Sigmoid colon (tissue), 7 donors: ENCODE measurements around the gene PSME1. TPM values are rescaled to one million over a fixed set of nuclear protein-coding genes. Genes with fewer than 3 reads are reported as not detected.

ENCODE experiments used
- DNase-seq: peaks from one replicate; pipeline ENCODE4 v3.0.0-alpha.2; 2019
- H3K27ac ChIP-seq, 4 donors: fragments of 200-600 bp; sonication (generic); one replicate each; pipeline ENCODE4 v1.5.1; 2016 to 2019; ENCODE audit warnings: mild to moderate bottlenecking in 1 of 4
- H3K27me3 ChIP-seq, 3 donors: fragments of 200-600 bp; sonication (generic); one replicate each; pipeline ENCODE4 v1.5.1; 2019; ENCODE audit warnings: mild to moderate bottlenecking in 1 of 3
- H3K36me3 ChIP-seq, 4 donors: fragments of 200-600 bp; sonication (generic); one replicate each; pipeline ENCODE4 v1.5.1; 2016 to 2019
- H3K4me1 ChIP-seq, 4 donors: fragments of 200-600 bp; sonication (generic); one replicate each; pipeline ENCODE4 v1.5.1; 2017 to 2019
- H3K4me3 ChIP-seq, 4 donors: fragments of 200-600 bp; sonication (generic); one replicate each; pipeline ENCODE4 v1.5.1; 2017 to 2019; ENCODE audit warnings: mild to moderate bottlenecking in 2 of 4, moderate library complexity in 1 of 4
- H3K9me3 ChIP-seq, 4 donors: fragments of 200-600 bp in 3 of 4; sonication (generic) in 3 of 4; one replicate each; pipeline versions ENCODE4 v1.5.1 to v1.6.1; 2013 to 2019
- CTCF ChIP-seq, 4 experiments: fragments of 450-650 bp in 3 of 4; fragments of 200-600 bp in 1 of 4; IDR thresholded peaks; one replicate each; pipeline ENCODE4 v1.5.1; 2016 to 2019; ENCODE audit warnings: antibody characterized with exemption in 4 of 4, mild to moderate bottlenecking in 3 of 4, moderate library complexity in 2 of 4
- EP300 ChIP-seq, 4 donors: sonication (generic); formaldehyde crosslinking; IDR thresholded peaks; one replicate each; pipeline ENCODE4 v1.6.1; 2017; ENCODE audit warnings: antibody characterized with exemption in 4 of 4
- POLR2A ChIP-seq, 2 donors: fragments of 450-650 bp; IDR thresholded peaks; one replicate each; pipeline ENCODE4 v1.6.1; 2016; ENCODE audit warnings: antibody characterized with exemption in 2 of 2, mild to moderate bottlenecking in 2 of 2, moderate library complexity in 2 of 2
- POLR2AphosphoS5 ChIP-seq, 4 donors: sonication (generic); formaldehyde crosslinking; IDR thresholded peaks; one replicate each; pipeline ENCODE4 v1.6.1; 2017; ENCODE audit warnings: antibody characterized with exemption in 4 of 4
- WGBS, 2 donors: extraction: QIAGEN DNeasy Blood & Tissue Kit; methylation state at CpG; one replicate each; pipeline ENCODE4 v1.1.7; 2013; 5-methylcytosine and 5-hydroxymethylcytosine counted together
- intact Hi-C: fragments of 100-400 bp; cut with DNase I; formaldehyde crosslinking; loops from one replicate; pipeline ENCODE4 v1.15.1; 2023
- polyA plus RNA-seq, 3 donors: library from polyadenylated mRNA; stranded (reverse); fragments of 200-250 nt; gene quantifications; one replicate each; pipeline ENCODE4 v1.2.3, GENCODE V29; 2013
- total RNA-seq, 4 donors: library from RNA; depleted of rRNA; stranded (reverse); fragments of >200 nt; gene quantifications; one replicate each; pipeline ENCODE4 v1.1.0, GENCODE V29; 2016
- donor health status: healthy with polysubstance abuse.
- donor health status: Bipolar disorder and iron deficiency.
- donor health status: healthy.

The PSME1 gene
- total and polyA plus RNA-seq, 7 donors, result 129 to 438 (median 186) TPM

GRCh38 chr14:24159777-24160498 lies 23.9 kb downstream of the PSME1 start:
- peak overlapping the region; percentile 90 to 97 (median 92) for H3K27ac ChIP-seq
- no peaks in the 10 kb centered on the region for H3K9me3 ChIP-seq
- H3K4me1 ChIP-seq, result peaks cover 0 to 40% (median 28%) of the 10 kb centered on the region in 4 donors
- H3K36me3 ChIP-seq, result peaks cover 45 to 73% (median 53%) of the 10 kb centered on the region in 4 donors
- H3K27me3 ChIP-seq, result no peaks in the 10 kb centered on the region
- no peak overlapping the region for H3K4me3 ChIP-seq
- DNase-seq, result no peak
- TF ChIP-seq CTCF (IDR thresholded peaks at IDR 0.05), result peak in 1 of 4 experiments; percentile 10
- no peak for TF ChIP-seq EP300 (IDR thresholded peaks at IDR 0.05)
- 90 to 92% methylated on average over 11 of the region's 11 CpGs for WGBS, 2 donors
- intact Hi-C loops, result loop anchor here (2.0 kb wide), 2 partner anchors 13 to 29 kb away; partner anchors contain the start of genes IPO4, PSME2 and RNF31

- Histone ChIP-seq H3K9me3 (no peaks in the 10 kb centered on the region), H3K27ac (peak overlapping the region; percentile 90 to 97 (median 92)), H3K36me3 (peaks cover 46 to 73% (median 53%) of the 10 kb centered on the region in 4 donors), H3K4me1 (peaks cover 0 to 40% (median 28%) of the 10 kb centered on the region in 4 donors), H3K4me3 (no peak overlapping the region), H3K27me3 (no peaks in the 10 kb centered on the region)
- WGBS, 2 donors, result 91 to 96% methylated on average over 4 of the region's 4 CpGs
- DNase-seq, result no peak
- intact Hi-C loops, result loop anchor here (2.0 kb wide), 2 partner anchors 14 to 28 kb away; partner anchors contain the start of genes IPO4, PSME2 and RNF31
- TF ChIP-seq POLR2A (IDR thresholded peaks at IDR 0.05), result no peak
- TF ChIP-seq CTCF (IDR thresholded peaks at IDR 0.05), result no peak
Measured at GRCh38 chr14:24160499-24160849, 24.5 kb downstream of the PSME1 start.

DNA sequence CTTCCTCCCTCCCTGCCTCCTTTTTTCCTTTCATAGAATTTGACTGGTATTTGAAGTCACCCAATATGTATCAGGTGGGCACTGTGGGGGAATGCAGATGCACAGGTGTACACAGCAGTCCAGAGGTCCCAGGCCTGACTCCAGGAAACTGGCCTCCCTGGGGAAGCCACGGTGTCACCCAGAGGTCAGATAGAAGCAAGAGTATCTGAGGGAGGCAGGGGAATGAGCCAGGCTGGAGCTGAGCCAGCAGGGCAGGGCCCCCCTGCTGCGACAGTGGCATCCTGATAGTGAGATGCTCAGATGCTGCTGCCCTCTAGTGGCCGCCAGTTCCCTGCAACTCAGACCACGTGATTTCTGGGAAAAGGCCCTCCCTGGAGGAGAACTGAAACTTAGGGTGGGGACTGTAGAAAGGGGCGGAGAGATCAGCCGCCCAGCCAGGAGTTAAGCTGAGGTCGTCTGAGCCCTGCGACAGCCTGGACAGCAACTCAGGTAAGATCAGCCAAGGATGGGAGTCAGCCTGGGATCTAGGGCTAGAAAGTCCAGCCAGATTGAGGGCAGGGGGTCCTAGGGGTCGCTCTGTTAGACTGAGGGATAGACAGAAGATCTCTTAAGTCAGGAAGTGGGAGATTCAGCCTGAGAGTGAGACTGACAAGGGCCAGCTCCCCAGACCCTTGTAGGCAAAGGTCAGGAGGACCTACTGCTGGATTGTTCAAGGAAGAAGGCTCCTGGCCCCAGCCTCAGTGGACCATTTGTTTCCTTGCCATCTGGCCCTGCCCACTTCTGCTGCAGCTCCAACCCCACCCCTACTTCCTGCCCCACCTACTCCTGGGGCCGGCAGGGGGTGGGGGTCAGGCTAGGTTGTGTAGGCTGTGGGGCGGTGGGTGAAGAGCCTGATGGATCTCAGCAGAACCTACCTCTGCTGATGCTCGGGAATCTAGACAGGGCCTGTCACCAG lies 25.1 kb downstream of the PSME1 start, which contains the start of gene IRF9:
IRF9 (plus strand) TSS at position 416 of the 955 bp plus-strand sequence. CDS start 880 bp downstream, outside the sequence.
- intact Hi-C loops, result loop anchor here (1.0 to 2.0 kb wide), 3 partner anchors 14 to 47 kb away; partner anchors contain the start of genes DCAF11, IPO4, NRL and PSME2
- Histone ChIP-seq H3K4me1 (peaks cover 0 to 40% (median 28%) of the 10 kb centered on the region in 4 donors), H3K4me3 (peak within 1 kb of the TSS; percentile 55 to 77 (median 63)), H3K27ac (peak within 1 kb of the TSS; percentile 90 to 97 (median 92)), H3K36me3 (peaks cover 41 to 73% (median 52%) of the 10 kb centered on the region in 4 donors), H3K9me3 (no peaks in the 10 kb centered on the region), H3K27me3 (no peaks in the 10 kb centered on the region)
- peak; percentile 98 for DNase-seq
- WGBS, 2 donors, result 0% methylated on average over 12 of the region's 12 CpGs
- TF ChIP-seq POLR2AphosphoS5 (IDR thresholded peaks at IDR 0.05) (peak; percentile 68 to 93 (median 83)), POLR2A (IDR thresholded peaks at IDR 0.05) (peak; percentile 25 to 48), EP300 (IDR thresholded peaks at IDR 0.05) (peak in 2 of 4 donors; percentile 34 to 86), CTCF (IDR thresholded peaks at IDR 0.05) (peak; percentile 91 to 96 (median 94))

- Histone ChIP-seq H3K4me1 (peaks cover 0 to 40% (median 28%) of the 10 kb centered on the region in 4 donors), H3K36me3 (peaks cover 32 to 73% (median 52%) of the 10 kb centered on the region in 4 donors), H3K9me3 (no peaks in the 10 kb centered on the region), H3K4me3 (peak overlapping the region; percentile 55 to 77 (median 63)), H3K27ac (peak overlapping the region; percentile 90 to 97 (median 92)), H3K27me3 (no peaks in the 10 kb centered on the region)
- intact Hi-C loops, result no loop called here
- no peak for DNase-seq
- no peak for TF ChIP-seq POLR2A (IDR thresholded peaks at IDR 0.05)
- TF ChIP-seq EP300 (IDR thresholded peaks at IDR 0.05), result no peak
- no peak for TF ChIP-seq POLR2AphosphoS5 (IDR thresholded peaks at IDR 0.05)
- TF ChIP-seq CTCF (IDR thresholded peaks at IDR 0.05), result no peak
- 56 to 60% methylated on average over 8 of the region's 8 CpGs for WGBS, 2 donors
Measured at GRCh38 chr14:24162093-24162492, 26.1 kb downstream of the PSME1 start.
